Body of pancreas (tissue), 4 donors: ENCODE data around the gene PHF13.

Experiments used
- POLR2A ChIP-seq, 3 donors: fragments of 450-650 bp; IDR thresholded peaks; one replicate each; pipeline ENCODE4 v1.6.1; 2016; ENCODE audit warnings: antibody characterized with exemption in 3 of 3, mild to moderate bottlenecking in 2 of 3
- TF ChIP-seq, protein P1 (sequence below), 7 experiments: fragments of 450-650 bp in 4 of 7; fragments of 200-600 bp in 3 of 7; sonication (generic) in 3 of 7; IDR thresholded peaks; one replicate each; pipeline ENCODE4 v1.5.1; 2016 to 2019; ENCODE audit warnings: antibody characterized with exemption in 7 of 7

GRCh38 chr1:6597777-6598131, 15.8 kb upstream of the PHF13 start:
- TF ChIP-seq, protein P1, sequence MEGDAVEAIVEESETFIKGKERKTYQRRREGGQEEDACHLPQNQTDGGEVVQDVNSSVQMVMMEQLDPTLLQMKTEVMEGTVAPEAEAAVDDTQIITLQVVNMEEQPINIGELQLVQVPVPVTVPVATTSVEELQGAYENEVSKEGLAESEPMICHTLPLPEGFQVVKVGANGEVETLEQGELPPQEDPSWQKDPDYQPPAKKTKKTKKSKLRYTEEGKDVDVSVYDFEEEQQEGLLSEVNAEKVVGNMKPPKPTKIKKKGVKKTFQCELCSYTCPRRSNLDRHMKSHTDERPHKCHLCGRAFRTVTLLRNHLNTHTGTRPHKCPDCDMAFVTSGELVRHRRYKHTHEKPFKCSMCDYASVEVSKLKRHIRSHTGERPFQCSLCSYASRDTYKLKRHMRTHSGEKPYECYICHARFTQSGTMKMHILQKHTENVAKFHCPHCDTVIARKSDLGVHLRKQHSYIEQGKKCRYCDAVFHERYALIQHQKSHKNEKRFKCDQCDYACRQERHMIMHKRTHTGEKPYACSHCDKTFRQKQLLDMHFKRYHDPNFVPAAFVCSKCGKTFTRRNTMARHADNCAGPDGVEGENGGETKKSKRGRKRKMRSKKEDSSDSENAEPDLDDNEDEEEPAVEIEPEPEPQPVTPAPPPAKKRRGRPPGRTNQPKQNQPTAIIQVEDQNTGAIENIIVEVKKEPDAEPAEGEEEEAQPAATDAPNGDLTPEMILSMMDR (IDR thresholded peaks at IDR 0.05) = no peak
- no peak for TF ChIP-seq POLR2A (IDR thresholded peaks at IDR 0.05)
